Gastrocnemius medialis (tissue), 4 donors: ENCODE data around the gene IST1.

ENCODE experiments used
- CTCF ChIP-seq, 5 experiments: fragments of 450-650 bp in 3 of 5; fragments of 200-600 bp in 2 of 5; sonication (generic) in 2 of 5; IDR thresholded peaks in 4 of 5; conservative IDR thresholded peaks in 1 of 5; 1 replicate in 4 of 5; 2 replicates in 1 of 5; pipeline ENCODE4 v1.5.1; 2016 to 2019; ENCODE audit warnings: antibody characterized with exemption in 5 of 5, mild to moderate bottlenecking in 3 of 5, moderate library complexity in 3 of 5
- POLR2A ChIP-seq, 2 donors: fragments of 450-650 bp; IDR thresholded peaks; one replicate each; pipeline ENCODE4 v1.6.1; 2017; ENCODE audit warnings: antibody characterized with exemption in 2 of 2, mild to moderate bottlenecking in 2 of 2, moderate library complexity in 2 of 2

GRCh38 chr16:71894921-71895678 lies at the start of gene IST1:
- TF ChIP-seq CTCF (IDR thresholded peaks at IDR 0.05 in 4 of 5, conservative IDR thresholded peaks at IDR 0.05 in 1 of 5): peak in 1 of 5 experiments; percentile 25
- TF ChIP-seq POLR2A (IDR thresholded peaks at IDR 0.05): peak; percentile 96
